Measurements from ENCODE around the gene PRICKLE4. TPM values are rescaled to one million over a fixed set of nuclear protein-coding genes. Genes with fewer than 3 reads are reported as not detected.

PRICKLE4 gene
- total and polyA plus RNA-seq, 2 of the 8 experiments (the other 6 are each of a cell fraction or from before 2014, with no cell fraction given) = 0.32 to 1.4 TPM

GRCh38 chr6:41787219-41787917 lies 6.8 kb downstream of the PRICKLE4 start, which contains the start of gene TOMM6 (continued):
- TF ChIP-seq BACH1 (IDR thresholded peaks at IDR 0.05; ENCODE audit: low read length) (no peak), KDM5A (IDR thresholded peaks at IDR 0.05; ENCODE audit: low read length) (peak; percentile 97), POU5F1 (IDR thresholded peaks at IDR 0.05; ENCODE audit: low read depth, low read length) (no peak), MAX (IDR thresholded peaks at IDR 0.05) (peak; percentile 50; the same call in 1 of the 2 replicates), SUZ12 (IDR thresholded peaks at IDR 0.05; ENCODE audit: low read length) (no peak), KDM1A (IDR thresholded peaks at IDR 0.05; ENCODE audit: borderline replicate concordance, low read length) (no peak), PHF8 (conservative IDR thresholded peaks at IDR 0.05; ENCODE audit: low read depth, low read length) (peak; percentile 94), CTBP2 (IDR thresholded peaks at IDR 0.05; ENCODE audit: borderline replicate concordance, insufficient read depth, insufficient read length, low read length) (no peak), SIRT6 (IDR thresholded peaks at IDR 0.05; ENCODE audit: low read length) (no peak), CHD2 (IDR thresholded peaks at IDR 0.05; ENCODE audit: low read length) (no peak), SAP30 (IDR thresholded peaks at IDR 0.05; ENCODE audit: insufficient read depth, insufficient replicate concordance, low read length) (peak; percentile 68), KDM4A (IDR thresholded peaks at IDR 0.05; ENCODE audit: low read depth, low read length, severe bottlenecking) (peak; percentile 97), GTF2F1 (IDR thresholded peaks at IDR 0.05; ENCODE audit: borderline replicate concordance, low read depth, low read length) (no peak), GABPA (IDR thresholded peaks at IDR 0.05; ENCODE audit: borderline replicate concordance, insufficient read depth, low read length) (peak; percentile 96), TAF1 (IDR thresholded peaks at IDR 0.05; ENCODE audit: low read depth, low read length) (peak; percentile 98), TAF7 (optimal IDR thresholded peaks at IDR 0.05; ENCODE audit: borderline replicate concordance, low read depth, low read length) (peak; percentile 98), TEAD4 (IDR thresholded peaks at IDR 0.05; ENCODE audit: low read depth, low read length) (no peak), RAD21 (IDR thresholded peaks at IDR 0.05 in 1 of 2, conservative IDR thresholded peaks at IDR 0.05 in 1 of 2; ENCODE audit: low read depth in 2 of 2, low read length in 2 of 2) (peak; percentile 1 to 15; a peak in 2 of 4 replicates), SP1 (IDR thresholded peaks at IDR 0.05; ENCODE audit: low read depth, low read length) (peak; percentile 58; the same call in 1 of the 2 replicates), BCL11A (IDR thresholded peaks at IDR 0.05; ENCODE audit: low read depth in 2 of 2, low read length in 2 of 2) (no peak), HDAC2 (IDR thresholded peaks at IDR 0.05; ENCODE audit: borderline replicate concordance in 1 of 2, low read depth in 2 of 2, low read length in 2 of 2) (no peak), FOSL1 (IDR thresholded peaks at IDR 0.05; ENCODE audit: insufficient read depth, low read depth, low read length) (no peak), BRCA1 (IDR thresholded peaks at IDR 0.05; ENCODE audit: low read depth, low read length) (no peak)
